GM18858 (cell line): ENCODE data around the gene LIMA1.
"Not testable (repeated sequence)": the region's sequence is repeated elsewhere in the genome, so short reads cannot be mapped to it uniquely, and the experiment has no call there.

Experiments used
- ATAC-seq: cut with Tn5 transposase; IDR thresholded peaks from one replicate; pipeline ENCODE4 v1.9.1; 2021; ENCODE audit not compliant: unreplicated experiment

LIMA1 gene

GRCh38 chr12:50219544-50219943 is 63.8 kb downstream of the LIMA1 start:
- ATAC-seq = no peak

- ATAC-seq = not testable (repeated sequence)
Measured at GRCh38 chr12:50219001-50219400, 64.3 kb downstream of the LIMA1 start.

GRCh38 chr12:50218386-50218785 is 64.9 kb downstream of the LIMA1 start:
- ATAC-seq = no peak

- no peak for ATAC-seq
Measured at GRCh38 chr12:50217202-50217601, 66.1 kb downstream of the LIMA1 start.

- ATAC-seq = no peak
Measured at GRCh38 chr12:50215033-50215432, 68.3 kb downstream of the LIMA1 start.

GRCh38 chr12:50214018-50214417 is 69.3 kb downstream of the LIMA1 start:
- ATAC-seq = no peak

GRCh38 chr12:50213439-50213838 is 69.9 kb downstream of the LIMA1 start:
- no peak for ATAC-seq

- no peak for ATAC-seq
Measured at GRCh38 chr12:50212071-50212467, 71.3 kb downstream of the LIMA1 start.

GRCh38 chr12:50211392-50212070 is 71.8 kb downstream of the LIMA1 start:
- ATAC-seq = no peak

GRCh38 chr12:50207424-50207823 is 75.9 kb downstream of the LIMA1 start:
- ATAC-seq = no peak

- no peak for ATAC-seq
Measured at GRCh38 chr12:50205648-50206047, 77.7 kb downstream of the LIMA1 start.

- no peak for ATAC-seq
Measured at GRCh38 chr12:50203691-50204090, 79.6 kb downstream of the LIMA1 start.

- ATAC-seq = no peak
Measured at GRCh38 chr12:50201987-50202521, 81.3 kb downstream of the LIMA1 start.

- ATAC-seq = no peak
Measured at GRCh38 chr12:50200552-50201273, 82.6 kb downstream of the LIMA1 start.

- no peak for ATAC-seq
Measured at GRCh38 chr12:50198829-50199228, 84.5 kb downstream of the LIMA1 start.

GRCh38 chr12:50197297-50197727 is 86.0 kb downstream of the LIMA1 start:
- no peak for ATAC-seq

- ATAC-seq = no peak
Measured at GRCh38 chr12:50196537-50196936, 86.8 kb downstream of the LIMA1 start.

GRCh38 chr12:50195832-50196231 is 87.5 kb downstream of the LIMA1 start:
- ATAC-seq = no peak

GRCh38 chr12:50192908-50193307 is 90.4 kb downstream of the LIMA1 start:
- ATAC-seq = no peak

- ATAC-seq = no peak
Measured at GRCh38 chr12:50192236-50192635, 91.1 kb downstream of the LIMA1 start.

GRCh38 chr12:50190859-50191258 is 92.5 kb downstream of the LIMA1 start:
- ATAC-seq = no peak

- no peak for ATAC-seq
Measured at GRCh38 chr12:50188875-50189575, 94.3 kb downstream of the LIMA1 start.
